H4 (cell line): ENCODE measurements around the gene SLC15A3. TPM values are rescaled to one million over a fixed set of nuclear protein-coding genes. Genes with fewer than 3 reads are reported as not detected.
"Not testable (repeated sequence)": the region's sequence is repeated elsewhere in the genome, so short reads cannot be mapped to it uniquely, and the experiment has no call there.

Source experiments
- DNase-seq: peaks from one replicate; pipeline ENCODE4 v3.0.0-alpha.2; 2015; ENCODE audit warnings: low spot score
- total RNA-seq: library from RNA; depleted of rRNA; stranded (reverse); fragments of >200 nt; shearing (Covaris generic); gene quantifications from 2 replicates; pipeline ENCODE4 v1.2.3, GENCODE V29; 2014

Gene SLC15A3
- total RNA-seq, 1 experiment from 2014 or later = 5.8 TPM

DNA sequence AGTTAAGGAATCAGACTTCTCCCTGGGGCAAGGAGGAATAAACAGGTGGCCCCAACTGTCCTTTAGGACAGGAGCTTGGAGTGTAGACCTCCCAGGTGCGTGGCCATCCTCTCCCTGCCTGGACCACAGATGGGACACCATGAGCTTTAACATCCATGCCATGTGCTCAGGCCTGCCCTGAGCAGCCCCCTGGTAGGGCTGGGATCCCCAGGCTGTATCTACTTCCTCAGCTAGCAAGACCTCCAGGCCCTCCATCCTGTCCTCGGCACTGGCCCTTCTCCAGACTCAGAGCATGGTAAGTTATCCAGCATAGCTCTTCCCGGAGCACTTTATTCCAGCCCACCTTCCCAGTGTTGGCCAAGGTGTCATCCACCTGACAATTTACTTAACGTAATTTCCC is 25.2 kb upstream of the SLC15A3 start:
- DNase-seq = no peak

DNA sequence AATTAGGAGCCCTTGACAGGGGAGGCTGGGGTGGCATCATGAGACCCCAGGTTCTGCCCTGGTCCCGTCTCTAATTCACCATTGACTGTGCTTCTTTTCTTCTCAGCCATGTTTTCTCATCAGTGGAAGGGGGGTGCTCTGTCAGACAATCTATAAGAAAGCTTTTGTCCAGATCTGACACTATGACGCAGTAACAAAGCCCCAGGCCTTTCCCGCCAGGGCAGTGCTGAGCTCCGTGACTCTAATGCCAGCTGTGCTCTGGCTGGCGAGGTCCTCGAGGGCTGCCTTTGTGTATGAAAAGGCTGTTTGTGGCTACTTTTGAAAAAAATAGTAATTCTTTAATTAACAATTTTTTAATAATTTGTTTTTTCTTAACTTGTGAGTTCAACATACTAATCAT is 22.8 kb upstream of the SLC15A3 start:
- no peak for DNase-seq

DNA sequence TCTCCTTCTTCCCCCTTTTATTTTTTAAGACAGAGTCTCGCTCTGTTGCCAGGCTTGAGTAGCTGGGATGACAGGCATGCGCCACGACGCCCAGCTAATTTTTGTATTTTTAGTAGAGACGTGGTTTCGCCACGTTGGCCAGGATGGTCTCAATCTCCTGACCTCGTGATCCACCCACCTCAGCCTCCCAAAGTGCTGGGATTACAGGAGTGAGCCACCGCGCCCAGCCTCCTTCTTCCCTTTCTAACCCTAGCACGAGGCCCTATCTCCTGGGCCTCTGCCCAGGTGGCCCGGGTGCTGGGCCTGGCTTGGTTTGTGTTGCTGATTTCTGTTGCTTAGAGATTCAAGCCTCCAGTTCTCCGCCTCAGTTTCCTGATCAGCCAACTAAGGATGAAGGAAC is 22.3 kb upstream of the SLC15A3 start:
- DNase-seq = not testable (repeated sequence)

DNA sequence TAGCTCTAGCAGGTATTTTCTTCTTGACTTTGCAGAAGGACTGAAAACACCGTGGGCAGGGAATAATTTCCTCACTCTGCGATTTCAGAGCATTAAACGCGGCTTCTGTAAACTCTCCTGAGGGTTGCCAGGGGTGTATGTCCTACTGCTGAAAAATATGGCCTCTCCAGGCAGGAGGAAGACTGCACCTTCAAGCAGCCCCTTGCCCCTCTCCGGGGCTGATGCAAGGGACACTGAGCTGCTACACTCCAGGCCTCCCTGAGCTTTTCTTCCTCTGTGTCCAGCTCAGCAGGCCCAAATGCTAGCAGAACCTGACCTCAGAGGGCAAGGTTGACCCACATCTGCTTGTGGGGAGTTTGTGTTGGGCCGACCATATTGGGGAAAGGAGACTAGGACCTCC is 21.7 kb upstream of the SLC15A3 start:
- no peak for DNase-seq

DNA sequence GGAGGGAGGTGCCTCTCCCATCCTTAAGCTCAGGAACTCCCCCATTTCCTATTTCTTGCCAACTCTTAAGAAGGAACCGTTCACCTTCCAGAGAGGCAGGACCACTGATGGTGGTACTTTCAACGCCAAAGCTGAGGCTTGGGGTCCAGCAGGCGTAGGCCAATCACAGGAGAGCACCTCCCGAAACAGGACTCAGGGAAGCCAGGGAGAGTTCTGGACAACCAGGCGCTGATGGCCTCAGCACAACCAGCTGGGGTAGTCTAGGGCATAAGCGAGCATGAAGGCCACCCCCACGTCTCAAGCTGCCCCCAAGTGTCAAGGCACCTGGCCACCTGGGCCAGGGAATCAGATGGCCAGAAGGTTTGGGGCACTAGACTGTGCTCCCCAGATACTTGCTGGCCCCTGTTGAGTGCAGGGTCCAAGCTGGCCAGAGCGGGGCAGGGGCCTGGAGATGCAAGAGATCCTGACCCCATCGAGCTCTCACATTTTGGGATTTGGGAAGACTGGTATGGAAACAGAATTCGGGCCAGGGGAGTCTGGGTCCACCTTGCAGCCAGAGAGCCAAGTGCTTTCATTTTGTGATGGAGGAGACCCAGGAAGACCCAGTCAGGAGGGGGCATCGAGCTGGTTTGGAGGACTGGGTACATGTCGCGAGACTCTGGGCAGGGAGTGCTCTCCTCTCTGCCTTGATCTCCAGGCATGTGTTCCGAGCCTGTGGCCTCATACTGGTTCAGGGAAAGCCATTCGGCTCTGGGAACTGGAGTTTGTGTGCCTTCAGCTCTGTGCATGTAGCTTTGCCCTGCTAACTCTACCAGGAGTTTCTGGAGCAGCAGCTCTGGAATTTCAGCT is 20.4 kb upstream of the SLC15A3 start:
- no peak for DNase-seq

DNA sequence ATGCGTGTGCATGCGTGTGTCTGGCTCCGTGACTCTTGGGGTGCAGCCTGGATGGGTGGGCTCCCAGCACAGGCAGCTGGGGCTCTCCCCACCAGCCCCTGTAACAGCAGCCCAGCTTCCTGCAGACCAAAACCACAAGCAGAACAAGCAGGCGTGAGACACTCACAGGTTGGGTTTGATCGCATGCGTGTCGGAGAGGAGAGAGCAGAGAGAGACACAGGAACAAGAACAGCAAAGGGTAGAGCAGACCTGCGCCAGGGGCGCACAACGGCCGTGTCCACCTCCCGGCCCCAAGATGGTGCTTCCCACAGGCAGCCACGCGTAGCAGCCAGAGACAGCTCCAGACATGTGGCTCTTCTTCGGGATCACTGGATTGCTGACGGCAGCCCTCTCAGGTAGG is 19.5 kb upstream of the SLC15A3 start, which contains the start of gene CD6:
TSS of gene CD6 (plus strand) at position 161 of the 400 bp plus-strand sequence. CDS start at position 347, 186 bp downstream.
- no peak for DNase-seq

DNA sequence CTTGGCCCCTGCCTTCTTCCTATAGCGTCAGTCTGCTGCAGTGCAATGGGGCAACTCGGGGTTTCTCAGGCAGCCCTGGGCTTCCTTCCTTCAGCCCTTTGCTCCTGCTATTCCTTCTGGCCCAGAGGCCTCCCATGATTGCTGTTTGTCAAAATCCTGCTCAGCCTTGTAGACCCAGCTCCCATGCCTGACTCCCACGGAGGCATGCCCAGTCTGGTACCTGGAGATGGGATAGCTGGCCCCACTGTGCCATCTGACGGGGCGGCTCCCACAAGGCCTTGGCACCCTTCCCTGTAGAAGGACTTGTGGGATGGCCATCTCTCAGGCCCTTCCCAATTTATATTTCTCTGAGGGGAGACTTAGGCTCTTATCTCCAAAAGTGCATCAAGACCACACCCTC is 18.9 kb upstream of the SLC15A3 start:
- DNase-seq = no peak

DNA sequence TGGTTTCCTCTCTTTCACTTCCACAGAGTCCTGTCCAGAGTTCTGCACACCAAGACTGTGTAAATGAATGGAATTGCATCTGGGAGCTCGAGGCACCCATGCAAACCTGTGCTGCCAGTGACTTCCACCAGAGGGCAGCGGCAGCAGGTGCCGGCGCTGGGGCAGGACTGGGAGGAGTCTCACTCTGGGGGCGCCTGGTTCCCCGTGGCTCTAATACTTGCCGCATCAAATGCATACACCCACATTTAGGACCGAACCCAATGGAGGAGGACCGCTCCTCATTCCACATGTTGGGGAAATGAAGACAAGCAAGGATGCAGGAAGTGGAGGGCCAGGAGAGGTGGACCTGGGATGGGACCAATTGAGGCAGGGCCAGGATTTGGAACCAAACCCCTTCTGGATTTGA is 18.4 kb upstream of the SLC15A3 start:
- DNase-seq = no peak

DNA sequence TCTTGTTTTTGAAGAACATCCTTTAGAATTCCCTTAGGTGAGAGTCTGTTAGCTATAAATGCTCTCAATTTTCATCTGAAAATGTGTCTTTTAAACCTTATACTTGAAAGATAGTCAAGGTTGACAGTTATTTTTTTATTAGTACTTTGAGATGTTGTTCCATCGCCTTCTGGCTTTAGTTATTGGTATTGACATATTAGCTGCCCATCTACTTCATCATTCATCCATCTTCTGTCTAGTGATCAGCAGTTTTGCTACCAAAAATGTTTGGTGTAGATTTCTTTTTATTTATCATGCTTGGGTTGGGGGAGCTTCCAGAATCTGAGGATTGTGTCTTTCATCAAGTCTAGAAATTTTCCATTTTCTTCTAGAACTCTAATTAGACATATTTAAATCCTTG is 16.2 kb upstream of the SLC15A3 start:
- DNase-seq = no peak

DNA sequence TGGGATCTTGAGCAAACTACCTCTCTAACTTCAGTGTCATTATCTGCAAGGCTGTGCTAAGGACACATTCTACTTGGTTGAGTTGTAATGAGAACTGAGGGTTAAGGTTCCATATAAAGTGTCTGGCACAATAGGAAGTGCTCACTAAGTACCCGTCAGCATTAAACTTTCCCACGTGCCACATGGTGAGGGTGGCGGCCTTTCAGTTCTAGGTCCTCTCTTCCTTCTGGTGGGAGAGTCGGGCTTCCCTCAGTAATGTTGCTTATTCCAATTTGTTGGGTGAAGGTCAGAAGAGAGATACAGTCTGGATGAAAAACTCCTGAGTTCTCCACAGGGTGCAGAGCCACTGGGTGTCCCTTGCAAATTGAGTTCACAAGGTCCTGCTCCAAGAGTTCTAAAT is 14.9 kb upstream of the SLC15A3 start:
- DNase-seq = no peak

DNA sequence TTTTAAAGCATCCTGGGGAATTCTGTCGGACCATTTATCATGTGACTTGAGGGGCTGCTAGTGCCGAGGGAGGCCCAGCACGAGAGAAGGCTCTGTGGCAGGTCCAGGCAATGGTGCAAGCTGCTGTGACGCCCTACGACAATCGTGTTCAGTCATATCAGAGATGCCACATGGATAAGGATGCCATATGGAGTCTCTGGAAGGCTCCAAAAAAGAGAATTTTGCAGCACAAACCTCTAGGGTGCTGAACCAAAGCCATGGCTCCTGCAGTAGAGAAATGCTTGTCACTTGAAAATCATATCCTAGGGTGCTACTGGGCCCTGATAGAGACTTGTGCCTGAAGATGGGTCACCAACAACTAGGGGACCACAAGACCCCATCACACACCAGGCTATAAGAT is 12.8 kb upstream of the SLC15A3 start:
- no peak for DNase-seq

DNA sequence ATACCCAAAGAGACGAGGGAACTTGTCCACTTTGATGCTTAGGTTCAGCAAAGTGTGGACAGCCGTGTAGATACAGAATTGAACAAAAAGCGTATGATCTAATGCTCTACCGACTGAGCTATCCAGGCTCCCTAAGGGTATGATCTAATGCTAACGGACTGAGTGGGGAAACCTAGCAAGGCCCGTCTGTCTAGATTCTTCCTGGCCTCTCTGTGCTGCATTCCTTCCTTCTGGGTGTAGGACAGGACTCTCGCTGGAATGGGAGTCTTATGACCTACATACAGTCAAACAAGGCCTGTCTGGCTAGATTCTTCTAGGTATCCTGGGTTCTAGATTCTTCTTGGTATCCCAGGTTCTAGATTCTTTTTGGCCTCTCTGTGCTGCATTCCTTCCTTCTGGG is 8.4 kb upstream of the SLC15A3 start:
- DNase-seq = no peak

DNA sequence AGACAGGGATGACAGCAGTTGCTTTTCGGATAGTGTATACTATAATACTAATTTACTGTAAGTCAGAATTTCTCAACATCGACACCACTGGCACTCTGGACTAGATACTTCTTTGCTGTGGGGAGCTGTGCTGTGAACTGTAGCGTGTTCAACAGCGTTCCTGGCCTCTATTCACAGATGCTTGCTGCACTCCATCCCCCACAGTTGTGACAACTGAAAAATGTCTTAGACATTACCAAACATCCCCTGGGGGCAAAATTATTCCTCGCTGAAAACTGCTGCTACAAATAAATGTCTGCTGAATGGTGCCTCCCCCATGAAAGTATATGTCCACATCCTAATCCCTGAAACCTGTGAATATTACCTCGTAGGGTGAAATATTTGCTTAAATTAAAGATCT is 7.5 kb upstream of the SLC15A3 start:
- no peak for DNase-seq

DNA sequence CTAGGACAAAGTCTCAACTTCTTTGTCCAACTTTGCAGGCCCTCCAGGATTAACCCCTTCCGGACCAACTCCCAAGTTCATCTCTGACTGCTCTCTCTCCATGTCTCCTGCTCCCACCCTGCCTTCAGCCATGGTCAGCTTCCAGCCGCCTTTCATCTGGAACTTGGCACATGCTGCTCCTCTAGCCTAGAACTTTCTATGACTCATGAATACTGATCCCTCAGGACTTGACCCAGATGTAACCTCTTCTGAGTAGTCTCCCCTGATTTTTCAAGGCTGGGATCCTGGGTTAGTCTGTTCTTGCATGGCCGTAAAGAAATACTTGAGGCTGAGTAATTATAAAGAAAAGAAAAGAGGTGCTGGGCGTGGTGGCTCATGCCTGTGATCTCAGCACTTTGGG is 5.2 kb upstream of the SLC15A3 start:
- DNase-seq = no peak

DNA sequence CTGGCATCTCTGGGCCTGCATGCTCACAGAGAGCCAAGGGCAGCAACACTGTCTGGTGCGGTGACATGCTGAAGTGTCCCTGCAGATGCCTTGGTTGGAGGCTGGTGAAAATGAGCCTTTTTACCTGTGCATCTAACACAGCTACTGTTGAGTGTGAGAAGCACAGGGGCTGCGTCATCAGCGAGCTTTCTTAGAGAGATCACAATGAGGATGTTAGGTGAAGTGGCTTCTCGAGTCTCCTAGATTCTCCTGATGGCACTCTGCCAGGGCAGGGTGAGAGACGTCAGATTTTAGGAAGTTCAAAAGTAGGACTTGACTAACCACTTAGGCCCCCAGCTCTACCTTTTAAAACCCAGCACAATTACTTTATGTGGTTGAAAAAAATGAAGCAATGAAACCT is 3.6 kb upstream of the SLC15A3 start:
- DNase-seq = no peak

DNA sequence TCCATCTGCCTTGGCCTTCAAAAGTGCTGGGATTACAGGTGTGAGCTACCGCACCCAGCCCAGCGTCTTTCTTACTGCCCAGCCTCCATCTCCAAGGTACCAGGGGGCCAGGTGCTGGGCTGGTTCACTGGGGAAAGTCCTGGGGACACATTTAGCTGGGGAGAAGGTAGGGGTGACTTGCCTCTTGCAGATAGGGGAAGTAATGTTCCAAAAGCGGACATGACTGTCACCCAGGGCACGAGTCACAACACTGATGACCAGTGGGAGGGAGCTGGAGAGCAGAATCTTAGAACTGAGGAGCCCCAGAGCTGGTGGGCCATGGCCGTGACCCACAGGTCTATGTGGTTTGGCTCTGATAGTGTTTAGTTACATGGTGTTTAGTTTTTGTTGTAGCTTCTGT is 2.4 kb upstream of the SLC15A3 start:
- DNase-seq = no peak

DNA sequence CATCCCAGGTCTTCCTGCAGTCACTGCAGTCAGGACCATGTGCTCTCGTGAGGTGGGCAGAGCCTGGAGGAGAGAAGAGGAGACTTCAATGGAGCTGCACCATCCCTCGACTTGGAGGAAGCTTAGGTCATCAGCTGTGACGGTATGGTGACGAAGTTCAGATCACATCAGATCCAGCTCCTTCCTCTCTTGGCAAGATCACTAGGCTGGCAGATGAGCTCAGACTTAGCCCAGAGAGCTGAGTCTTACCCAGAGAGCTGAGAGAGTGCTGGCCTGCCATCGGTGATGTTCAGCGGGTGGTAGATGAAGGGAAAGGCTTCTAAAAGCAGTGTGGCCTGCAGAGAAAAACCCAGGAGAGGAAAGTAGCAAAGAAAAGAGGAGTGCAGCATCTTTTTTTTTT is 1.8 kb upstream of the SLC15A3 start:
- DNase-seq = no peak

DNA sequence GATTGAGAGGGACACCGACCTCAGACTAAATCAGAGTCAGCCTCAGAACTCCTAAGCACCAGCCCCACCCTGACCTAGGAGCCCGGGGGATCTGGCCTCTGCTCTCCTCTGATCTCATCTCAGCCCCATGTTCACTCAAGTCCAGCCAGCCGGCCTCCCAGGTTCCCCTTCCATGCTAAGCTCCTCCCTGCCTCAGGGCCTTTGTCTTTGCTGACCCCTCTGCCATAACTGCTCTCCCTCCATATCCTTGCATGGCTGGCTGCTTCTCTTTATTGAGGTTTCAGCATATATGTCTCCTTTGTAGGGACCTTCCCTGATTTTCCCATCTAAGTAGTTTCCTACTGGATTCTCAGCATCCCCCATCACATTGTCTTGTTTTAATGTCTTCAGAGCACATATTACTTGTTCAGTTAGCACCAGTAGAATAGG is 780 bp upstream of the SLC15A3 start:
- DNase-seq = no peak

DNA sequence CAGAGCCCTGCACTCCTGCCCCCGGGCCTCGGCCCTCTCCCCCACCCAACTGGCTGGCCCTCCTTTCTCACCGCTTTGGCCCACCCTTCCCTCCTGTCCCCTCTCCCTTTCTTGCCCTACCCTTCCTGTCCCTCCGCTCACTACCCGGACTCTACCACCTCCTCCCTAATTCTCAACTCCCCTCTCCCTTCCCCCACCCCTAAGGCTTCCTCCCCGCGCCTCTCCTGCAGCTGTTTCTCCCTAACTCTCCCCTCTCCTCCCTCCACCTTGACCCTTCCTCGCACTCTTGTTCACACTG is 421 bp downstream of the SLC15A3 start:
- no peak for DNase-seq

DNA sequence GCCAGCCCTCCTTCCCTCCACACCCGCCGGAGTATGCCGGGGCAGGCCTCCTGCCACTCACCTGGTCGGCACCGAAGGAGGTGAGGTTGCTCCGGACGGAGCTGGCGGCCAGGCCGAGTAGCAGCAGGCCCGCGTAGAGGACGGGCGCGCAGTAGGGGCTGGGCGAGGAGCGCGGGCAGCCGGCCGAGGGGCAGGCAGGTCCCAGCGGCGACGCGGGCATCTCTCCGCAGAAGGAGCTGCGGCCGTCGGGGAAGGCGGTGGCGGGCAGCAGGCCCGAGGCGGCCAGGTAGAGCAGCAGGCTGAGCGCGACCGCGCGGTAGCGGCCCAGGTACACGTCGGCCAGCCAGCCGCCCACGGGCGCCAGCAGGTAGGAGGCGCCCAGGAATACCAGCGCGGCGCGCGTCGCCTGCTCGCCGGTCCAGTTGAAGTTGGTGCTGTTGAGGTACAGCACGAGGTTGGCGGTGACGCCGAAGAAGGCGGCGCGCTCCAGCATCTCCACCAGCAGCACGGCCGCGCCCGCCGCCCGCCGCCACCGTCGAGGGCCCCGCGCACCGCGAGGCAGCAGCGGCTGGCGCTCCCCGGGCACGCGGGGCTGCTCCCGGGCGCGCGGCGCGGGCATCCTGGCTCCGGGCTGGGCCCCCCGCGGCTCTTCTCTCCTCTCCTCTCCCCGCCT is 907 bp downstream of the SLC15A3 start:
- DNase-seq = no peak

DNA sequence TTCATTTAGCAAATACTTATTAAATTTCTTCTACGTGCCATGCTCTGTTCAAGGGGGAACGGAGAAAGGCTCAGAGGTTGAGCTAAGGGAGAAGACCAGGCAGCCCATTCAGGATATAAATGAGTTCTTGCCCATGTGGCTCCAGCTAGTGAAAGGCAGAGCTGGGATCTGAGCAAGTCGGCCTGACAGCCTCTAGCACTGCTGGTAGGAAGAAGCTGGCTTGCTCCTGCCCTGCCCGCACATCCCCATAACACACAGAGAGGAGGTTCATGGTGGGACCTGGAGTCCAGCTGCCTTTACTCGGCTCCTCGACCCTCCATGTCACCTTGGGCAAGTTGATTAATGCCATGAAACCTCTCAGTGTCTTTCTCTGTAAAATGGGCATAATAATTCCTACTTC is 2.0 kb downstream of the SLC15A3 start:
- no peak for DNase-seq

DNA sequence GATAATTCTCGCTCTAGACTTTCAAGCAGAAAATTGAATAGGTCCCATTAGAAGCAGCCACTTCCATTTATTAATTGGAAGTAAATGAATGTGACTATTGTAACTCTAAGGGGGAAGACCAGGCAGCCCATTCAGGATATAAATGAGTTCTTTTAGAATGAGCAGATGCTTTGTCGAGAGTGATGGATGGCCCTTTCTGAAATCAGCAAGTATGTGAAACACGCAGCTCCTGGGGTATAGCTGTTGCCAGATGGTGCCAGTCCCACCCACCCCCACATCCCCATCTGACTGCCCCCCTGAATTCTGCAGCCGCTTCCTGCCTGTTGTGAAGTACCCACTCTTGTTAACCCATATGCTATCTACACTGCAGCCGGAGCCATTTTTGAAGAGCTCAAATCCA is 3.7 kb downstream of the SLC15A3 start:
- DNase-seq = no peak

DNA sequence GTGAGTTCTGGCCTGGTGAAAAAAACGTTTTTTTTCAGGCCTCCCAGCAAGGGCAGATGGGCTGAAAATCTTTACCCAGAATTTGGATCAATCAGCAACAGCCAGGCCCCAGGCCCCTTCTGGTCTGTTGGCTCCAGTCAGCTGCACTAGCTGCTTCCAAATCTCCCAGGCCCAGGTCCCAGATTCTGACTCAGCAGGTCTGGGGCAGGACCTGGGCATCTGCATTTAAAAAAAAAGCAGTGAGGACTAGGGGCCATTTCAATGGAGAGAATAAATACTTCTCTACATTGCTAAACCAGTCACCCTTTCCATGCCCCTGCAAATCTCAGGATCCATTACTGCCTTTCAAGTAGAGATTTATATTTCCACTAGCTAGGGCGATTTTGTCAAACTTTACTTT is 4.3 kb downstream of the SLC15A3 start:
- DNase-seq = no peak
